H9 (cell line): ENCODE measurements around the gene TENM4. TPM values are rescaled to one million over a fixed set of nuclear protein-coding genes. Genes with fewer than 3 reads are reported as not detected.

Experiments used
- DNase-seq: peaks from one replicate; pipeline ENCODE4 v3.0.0-alpha.2; 2017
- H2AFZ ChIP-seq: one replicate; pipeline ENCODE4 v1.6.1; 2013; ENCODE audit warnings: mild to moderate bottlenecking, low read length, control low read depth, moderate library complexity
- H2AK5ac ChIP-seq: 2 replicates; pipeline ENCODE4 v1.6.1; 2013; ENCODE audit warnings: low read length, control low read depth, mixed read lengths; ENCODE audit not compliant: insufficient read length
- H2BK120ac ChIP-seq: one replicate; pipeline ENCODE4 v1.6.1; 2013; ENCODE audit warnings: low read depth, mild to moderate bottlenecking, low read length, control low read depth, inconsistent platforms; ENCODE audit not compliant: poor library complexity, severe bottlenecking
- H2BK12ac ChIP-seq: 2 replicates; pipeline ENCODE4 v1.6.1; 2013; ENCODE audit warnings: low read length, control low read depth, mixed read lengths, low read depth; ENCODE audit not compliant: insufficient read length
- H2BK15ac ChIP-seq: 2 replicates; pipeline ENCODE4 v1.6.1; 2013; ENCODE audit warnings: low read depth, low read length, control low read depth
- H2BK20ac ChIP-seq: one replicate; pipeline ENCODE4 v1.6.1; 2013; ENCODE audit warnings: low read depth, mild to moderate bottlenecking, low read length, control low read depth, inconsistent platforms; ENCODE audit not compliant: poor library complexity, severe bottlenecking
- H2BK5ac ChIP-seq: 2 replicates; pipeline ENCODE4 v1.6.1; 2013; ENCODE audit warnings: low read length, control low read depth, mixed read lengths; ENCODE audit not compliant: insufficient read length
- H3K14ac ChIP-seq: 2 replicates; pipeline ENCODE4 v1.6.1; 2013; ENCODE audit warnings: low read length, control low read depth; ENCODE audit not compliant: insufficient read depth
- H3K18ac ChIP-seq: 2 replicates; pipeline ENCODE4 v1.6.1; 2013; ENCODE audit warnings: low read depth, mild to moderate bottlenecking, mixed read lengths, low read length, control low read depth; ENCODE audit not compliant: insufficient read length
- H3K23ac ChIP-seq: 2 replicates; pipeline ENCODE4 v1.6.1; 2013; ENCODE audit warnings: low read length, control low read depth, mixed read lengths, low read depth; ENCODE audit not compliant: insufficient read length
- H3K23me2 ChIP-seq: 2 replicates; pipeline ENCODE4 v1.6.1; 2013; ENCODE audit warnings: low read depth, mild to moderate bottlenecking, mixed read lengths, low read length, control low read depth; ENCODE audit not compliant: insufficient read length, poor library complexity, severe bottlenecking
- H3K27ac ChIP-seq: 2 replicates; pipeline ENCODE4 v1.5.1; 2013; ENCODE audit warnings: low read length, control low read depth, mixed read lengths, low read depth; ENCODE audit not compliant: insufficient read length
- H3K27me3 ChIP-seq: 2 replicates; pipeline ENCODE4 v1.6.1; 2013; ENCODE audit warnings: low read length, control low read depth, inconsistent platforms; ENCODE audit not compliant: insufficient read depth
- H3K4ac ChIP-seq: 2 replicates; pipeline ENCODE4 v1.6.1; 2013; ENCODE audit warnings: low read depth, mild to moderate bottlenecking, control low read depth, inconsistent platforms, low read length, moderate library complexity
- H3K4me1 ChIP-seq: 2 replicates; pipeline ENCODE4 v1.6.1; 2013; ENCODE audit warnings: low read length, control low read depth, inconsistent platforms; ENCODE audit not compliant: insufficient read depth
- H3K4me2 ChIP-seq: 2 replicates; pipeline ENCODE4 v1.6.1; 2013; ENCODE audit warnings: low read length, control low read depth, mixed read lengths; ENCODE audit not compliant: insufficient read length, insufficient read depth
- H3K56ac ChIP-seq: 2 replicates; pipeline ENCODE4 v1.6.1; 2013; ENCODE audit warnings: low read depth, mild to moderate bottlenecking, mixed read lengths, low read length, control low read depth; ENCODE audit not compliant: insufficient read length
- H3K79me1 ChIP-seq: 2 replicates; pipeline ENCODE4 v1.6.1; 2013; ENCODE audit warnings: low read depth, mild to moderate bottlenecking, moderate library complexity, low read length, control low read depth, inconsistent platforms; ENCODE audit not compliant: insufficient read depth, poor library complexity, severe bottlenecking
- H3K79me2 ChIP-seq: 2 replicates; pipeline ENCODE4 v1.6.1; 2013; ENCODE audit warnings: low read length, control low read depth, inconsistent platforms; ENCODE audit not compliant: insufficient read depth
- H3K9ac ChIP-seq: 2 replicates; pipeline ENCODE4 v1.6.1; 2013; ENCODE audit warnings: low read length, control low read depth, mixed read lengths; ENCODE audit not compliant: insufficient read length; ENCODE audit errors: extremely low read depth
- H3K9me3 ChIP-seq: one replicate; pipeline ENCODE4 v1.6.1; 2013; ENCODE audit warnings: low read depth, low read length, inconsistent platforms; ENCODE audit not compliant: control insufficient read depth
- H3T11ph ChIP-seq: one replicate; pipeline ENCODE4 v1.6.1; 2013; ENCODE audit warnings: mild to moderate bottlenecking, low read length, control low read depth, inconsistent platforms
- H4K20me1 ChIP-seq: one replicate; pipeline ENCODE4 v1.6.1; 2013; ENCODE audit not compliant: control insufficient read depth, insufficient read length, insufficient read depth
- H4K5ac ChIP-seq: 2 replicates; pipeline ENCODE4 v1.6.1; 2013; ENCODE audit warnings: low read depth, mild to moderate bottlenecking, mixed read lengths, low read length, control low read depth; ENCODE audit not compliant: insufficient read length
- H4K8ac ChIP-seq: replicated peaks from 2 replicates; pipeline ENCODE4 v1.6.1; 2013; ENCODE audit warnings: low read length, control low read depth, mixed read lengths, low read depth; ENCODE audit not compliant: insufficient read length
- H4K91ac ChIP-seq: 2 replicates; pipeline ENCODE4 v1.6.1; 2013; ENCODE audit warnings: low read depth, mild to moderate bottlenecking, moderate library complexity, mixed read lengths, low read length, control low read depth; ENCODE audit not compliant: insufficient read length
- H3K27ac Mint-ChIP-seq, 3 experiments: 2 replicates in 2 of 3; 3 replicates in 1 of 3; pipeline ENCODE4 v1.8.0; 2020 to 2021; ENCODE audit warnings: mixed read lengths in 3 of 3, mild to moderate bottlenecking in 1 of 3, moderate library complexity in 1 of 3
- H3K27me3 Mint-ChIP-seq: 2 replicates; pipeline ENCODE4 v1.8.0; 2021; ENCODE audit warnings: low read depth, mild to moderate bottlenecking, moderate library complexity, mixed read lengths
- H3K36me3 Mint-ChIP-seq, 3 experiments: 2 replicates in 2 of 3; 3 replicates in 1 of 3; pipeline ENCODE4 v1.8.0; 2020 to 2021; ENCODE audit warnings: low read depth in 3 of 3, mixed read lengths in 3 of 3; ENCODE audit not compliant: insufficient read depth in 1 of 3
- H3K4me1 Mint-ChIP-seq, 2 experiments: 2 replicates each; pipeline ENCODE4 v1.8.0; 2020; ENCODE audit warnings: mixed read lengths in 2 of 2
- H3K4me3 Mint-ChIP-seq, 2 experiments: 2 replicates in 1 of 2; 3 replicates in 1 of 2; pipeline ENCODE4 v1.8.0; 2020 to 2021; ENCODE audit warnings: mild to moderate bottlenecking in 2 of 2, mixed read lengths in 2 of 2, moderate library complexity in 1 of 2
- H3K9me3 Mint-ChIP-seq, 2 experiments: 2 replicates in 1 of 2; 3 replicates in 1 of 2; pipeline ENCODE4 v1.8.0; 2020; ENCODE audit warnings: mild to moderate bottlenecking in 2 of 2, mixed read lengths in 2 of 2, moderate library complexity in 1 of 2
- CTCF ChIP-seq: fragments of 200-600 bp; sonication (generic); conservative IDR thresholded peaks from 3 replicates; pipeline ENCODE4 v1.8.0; 2021; ENCODE audit warnings: antibody characterized with exemption, mild to moderate bottlenecking
- WGBS: extraction: QIAGEN DNeasy Blood & Tissue Kit; methylation state at CpG from one replicate; pipeline ENCODE4 v1.1.7; 2013; ENCODE audit warnings: missing lambda C conversion rate, low lambda C conversion rate, mixed read lengths; ENCODE audit not compliant: insufficient read length; ENCODE audit errors: extremely low coverage; 5-methylcytosine and 5-hydroxymethylcytosine counted together
- total RNA-seq: library from RNA; stranded (reverse); gene quantifications from 2 replicates; pipeline ENCODE4 v1.2.1, GENCODE V29; 2021

The TENM4 gene
- total RNA-seq, 1 experiment from 2014 or later: 4.6 TPM

DNA sequence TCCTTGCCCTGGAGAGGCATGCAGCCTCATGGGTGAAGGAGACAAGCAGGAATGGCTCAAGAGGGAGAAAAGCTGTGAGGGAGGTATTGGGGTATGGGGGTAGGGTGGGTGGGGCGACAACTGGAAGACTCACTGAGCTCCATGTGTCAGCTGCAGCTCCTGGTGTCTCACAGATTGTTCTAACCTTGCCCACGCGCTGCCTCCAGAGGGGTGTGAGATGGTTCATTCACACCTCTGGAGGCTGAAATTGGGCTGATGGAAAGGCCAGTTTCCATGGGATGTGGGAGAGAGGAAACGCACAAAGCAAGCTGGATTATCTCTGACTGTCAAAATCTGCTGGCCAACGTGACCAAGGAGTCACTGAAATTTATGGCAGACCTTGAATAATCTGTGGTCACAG is 465.7 kb downstream of the TENM4 start:
- DNase-seq: no peak
- no peak overlapping the region for H3K4me3 Mint-ChIP-seq
- H3K36me3 Mint-ChIP-seq: no peaks in the 10 kb centered on the region
- WGBS: no CpG with 5 or more reads among the region's 5 CpGs
- Histone ChIP-seq H3K4ac (no peak overlapping the region), H2BK15ac (no peak overlapping the region), H3K79me1 (no peaks in the 10 kb centered on the region), H4K91ac (no peak overlapping the region), H2BK120ac (no peak overlapping the region), H3K27ac (no peak overlapping the region), H3K4me2 (no peak overlapping the region), H2BK20ac (no peak overlapping the region), H3T11ph (no peak overlapping the region), H3K9ac (no peak overlapping the region), H3K56ac (no peak overlapping the region), H2AFZ (no peak overlapping the region), H3K4me1 (no peaks in the 10 kb centered on the region; the same call in 1 of the 2 replicates), H3K9me3 (no peaks in the 10 kb centered on the region), H2AK5ac (no peak overlapping the region), H2BK5ac (no peak overlapping the region), H2BK12ac (no peak overlapping the region), H4K5ac (no peak overlapping the region), H4K20me1 (no peaks in the 10 kb centered on the region), H3K79me2 (no peaks in the 10 kb centered on the region), H3K23ac (no peak overlapping the region), H3K23me2 (no peaks in the 10 kb centered on the region), H3K27me3 (no peaks in the 10 kb centered on the region), H4K8ac (no peak overlapping the region), H3K18ac (no peak overlapping the region), H3K14ac (no peak overlapping the region)
- peaks cover 11 to 13% of the 10 kb centered on the region in 2 experiments for H3K4me1 Mint-ChIP-seq
- TF ChIP-seq CTCF: no peak
- H3K27me3 Mint-ChIP-seq: peaks cover 20% of the 10 kb centered on the region
- H3K9me3 Mint-ChIP-seq: no peaks in the 10 kb centered on the region; a peak in 1 of 5 replicates
- no peak overlapping the region for H3K27ac Mint-ChIP-seq
